Endothelial cell of hepatic sinusoid (primary cell): Measurements from ENCODE around the gene ST8SIA5.
"Not testable (repeated sequence)": the region's sequence is repeated elsewhere in the genome, so short reads cannot be mapped to it uniquely, and the experiment has no call there.

Source experiments
- in situ Hi-C: cut with HindIII; loops from 2 replicates; pipeline ENCODE4 v1.10.0; 2017; ENCODE audit warnings: low sequenced_read_pairs

Gene ST8SIA5, protein sequence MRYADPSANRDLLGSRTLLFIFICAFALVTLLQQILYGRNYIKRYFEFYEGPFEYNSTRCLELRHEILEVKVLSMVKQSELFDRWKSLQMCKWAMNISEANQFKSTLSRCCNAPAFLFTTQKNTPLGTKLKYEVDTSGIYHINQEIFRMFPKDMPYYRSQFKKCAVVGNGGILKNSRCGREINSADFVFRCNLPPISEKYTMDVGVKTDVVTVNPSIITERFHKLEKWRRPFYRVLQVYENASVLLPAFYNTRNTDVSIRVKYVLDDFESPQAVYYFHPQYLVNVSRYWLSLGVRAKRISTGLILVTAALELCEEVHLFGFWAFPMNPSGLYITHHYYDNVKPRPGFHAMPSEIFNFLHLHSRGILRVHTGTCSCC

DNA sequence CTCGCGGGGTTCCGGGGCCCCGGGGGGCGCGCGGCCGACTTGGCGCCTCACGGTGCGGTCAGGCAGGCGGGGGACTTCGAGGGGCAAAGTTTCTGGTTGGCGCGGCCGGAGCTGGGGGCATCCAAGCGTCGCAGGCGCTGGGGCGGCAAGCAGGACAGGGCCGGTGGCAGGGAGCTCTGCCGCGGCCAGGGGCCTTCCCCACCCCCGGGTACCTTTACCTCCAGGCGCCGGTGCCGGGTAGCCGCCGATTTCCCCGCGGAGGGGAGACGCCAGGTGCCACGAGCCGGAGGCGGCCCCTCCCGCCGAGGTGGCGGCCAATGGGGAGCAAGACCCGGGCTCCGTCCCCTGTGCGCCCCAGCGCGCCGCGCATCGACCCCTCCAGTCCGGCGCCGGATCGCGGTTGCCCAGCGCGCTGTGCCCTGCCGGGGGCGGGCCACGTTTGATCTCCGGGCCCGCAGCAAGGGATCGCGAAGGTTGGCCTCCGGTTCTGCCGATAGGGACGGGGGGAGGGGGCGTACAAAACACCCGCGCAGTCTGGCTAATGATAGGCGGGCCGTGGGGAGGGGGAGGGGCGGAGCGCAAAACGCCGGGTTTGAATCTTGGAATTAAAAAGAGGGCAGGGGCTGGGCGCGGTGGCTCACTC is at the start of gene ST8SIA5:
ST8SIA5 (minus strand) TSS at position 495 of the 643 bp plus-strand sequence. CDS start 545 bp downstream, outside the sequence.
- in situ Hi-C loops, result no loop called here

DNA sequence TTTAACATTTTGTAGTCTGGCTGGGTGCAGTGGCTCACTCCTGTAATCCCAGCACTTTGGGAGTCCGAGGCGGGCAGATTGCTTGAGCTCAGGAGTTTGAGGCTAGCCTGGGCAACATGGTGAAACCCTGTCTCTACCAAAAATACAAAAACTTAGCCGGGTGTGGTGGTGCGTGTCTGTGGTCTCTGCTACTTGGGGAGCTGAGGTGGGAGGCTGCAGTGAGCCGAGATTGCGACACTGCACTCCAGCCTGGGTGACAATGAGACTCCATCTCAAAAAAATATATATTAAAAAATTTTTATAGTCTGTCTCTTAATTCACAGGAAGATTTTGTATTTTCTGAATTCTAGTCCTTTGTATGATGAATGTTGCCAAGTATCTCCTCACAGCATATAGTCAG is 39.1 kb upstream of the ST8SIA5 start:
- in situ Hi-C loops, result not testable (repeated sequence)

- in situ Hi-C loops, result no loop called here
These were observed 37.8 kb upstream of the ST8SIA5 start for GRCh38 chr18:46794607-46795006.

- in situ Hi-C loops, result no loop called here
These were observed 36.7 kb upstream of the ST8SIA5 start for GRCh38 chr18:46793565-46793964.

DNA sequence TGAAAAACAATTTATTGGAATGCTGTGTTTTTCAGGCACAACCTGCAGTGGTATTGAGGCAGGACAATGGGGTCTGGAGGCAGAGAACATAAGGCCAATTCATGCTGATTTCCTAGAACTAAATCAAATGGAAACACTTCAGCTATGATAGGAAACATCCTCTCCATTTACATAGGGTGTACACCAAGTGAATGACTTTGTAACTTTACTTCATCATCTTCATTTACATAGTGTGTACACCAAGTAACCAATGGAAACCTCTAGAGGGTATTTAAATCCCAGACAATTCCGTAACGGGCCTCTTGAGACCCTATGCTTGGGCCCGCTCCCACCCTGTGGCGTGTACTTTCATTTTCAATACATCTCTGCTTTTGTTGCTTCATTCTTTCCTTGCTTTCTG is 32.2 kb upstream of the ST8SIA5 start:
- in situ Hi-C loops, result no loop called here

GRCh38 chr18:46787674-46788073 is 30.8 kb upstream of the ST8SIA5 start:
- in situ Hi-C loops, result no loop called here

DNA sequence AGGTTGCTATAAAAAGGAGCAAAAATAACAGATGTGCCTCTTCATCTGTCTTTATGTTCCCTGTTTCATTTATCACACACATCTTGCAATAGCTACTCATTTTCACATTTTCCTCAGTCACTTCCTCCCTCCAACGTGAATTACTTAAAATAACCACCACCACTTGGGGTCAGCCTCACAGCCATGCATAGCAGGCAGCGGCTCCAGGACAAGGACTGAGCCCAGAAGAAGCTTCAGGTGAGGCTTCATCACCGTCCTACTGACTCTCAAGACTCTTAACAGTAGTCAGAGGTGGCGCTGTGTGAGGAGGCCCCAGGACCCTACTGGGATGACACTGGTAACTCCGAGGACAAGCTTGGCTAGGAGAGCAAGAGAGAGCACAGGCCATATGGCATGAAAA is 15.5 kb upstream of the ST8SIA5 start:
- in situ Hi-C loops, result loop anchor here (5.0 kb wide), 1 partner anchor 60 kb away; no protein-coding TSS in a partner anchor

- in situ Hi-C loops, result loop anchor here (5.0 kb wide), 1 partner anchor 59 kb away; no protein-coding TSS in a partner anchor
These were observed 14.3 kb upstream of the ST8SIA5 start for GRCh38 chr18:46771141-46771540.

- in situ Hi-C loops, result loop anchor here (5.0 kb wide), 1 partner anchor 58 kb away; no protein-coding TSS in a partner anchor
These were observed 13.9 kb upstream of the ST8SIA5 start for GRCh38 chr18:46770708-46771107.

DNA sequence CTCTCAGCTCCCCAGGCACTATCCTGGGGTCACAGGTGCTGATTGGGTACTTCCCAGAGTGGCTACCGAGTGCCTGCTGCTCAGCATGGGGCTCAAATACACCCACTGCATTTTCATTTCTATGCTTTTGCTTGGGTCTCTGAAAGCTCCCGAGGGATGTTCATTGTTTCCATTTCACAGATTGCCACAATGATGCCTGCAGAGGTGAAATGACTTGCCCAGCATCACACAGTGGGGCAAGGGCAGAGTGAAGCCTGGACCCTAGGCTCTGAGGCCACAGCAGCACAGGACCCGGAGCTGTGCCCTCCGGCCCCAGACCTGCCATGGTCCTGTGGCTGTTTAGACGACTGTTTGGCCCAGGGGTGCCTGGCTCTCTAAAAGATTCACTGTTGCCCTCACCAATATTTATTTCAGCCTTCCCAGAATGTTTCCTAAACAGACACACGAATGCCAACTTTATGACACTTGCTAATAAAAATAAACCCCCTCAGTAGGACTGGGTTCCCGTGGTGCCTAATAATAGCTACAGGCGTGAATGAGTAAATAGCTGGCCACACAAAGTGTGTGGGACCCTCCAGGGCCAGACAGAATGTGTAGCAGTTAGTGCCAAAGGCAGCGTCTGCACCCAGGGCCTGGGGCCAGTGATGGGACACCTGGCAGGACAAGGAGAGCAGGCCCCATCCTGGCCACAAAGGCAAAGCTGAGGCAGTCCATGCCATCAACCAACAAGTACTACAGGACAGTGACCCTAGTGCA is 11.5 kb upstream of the ST8SIA5 start:
- in situ Hi-C loops, result no loop called here

GRCh38 chr18:46767217-46767616 is 10.4 kb upstream of the ST8SIA5 start:
- in situ Hi-C loops, result no loop called here

- in situ Hi-C loops, result no loop called here
These were observed 7.7 kb upstream of the ST8SIA5 start for GRCh38 chr18:46764586-46764985.

DNA sequence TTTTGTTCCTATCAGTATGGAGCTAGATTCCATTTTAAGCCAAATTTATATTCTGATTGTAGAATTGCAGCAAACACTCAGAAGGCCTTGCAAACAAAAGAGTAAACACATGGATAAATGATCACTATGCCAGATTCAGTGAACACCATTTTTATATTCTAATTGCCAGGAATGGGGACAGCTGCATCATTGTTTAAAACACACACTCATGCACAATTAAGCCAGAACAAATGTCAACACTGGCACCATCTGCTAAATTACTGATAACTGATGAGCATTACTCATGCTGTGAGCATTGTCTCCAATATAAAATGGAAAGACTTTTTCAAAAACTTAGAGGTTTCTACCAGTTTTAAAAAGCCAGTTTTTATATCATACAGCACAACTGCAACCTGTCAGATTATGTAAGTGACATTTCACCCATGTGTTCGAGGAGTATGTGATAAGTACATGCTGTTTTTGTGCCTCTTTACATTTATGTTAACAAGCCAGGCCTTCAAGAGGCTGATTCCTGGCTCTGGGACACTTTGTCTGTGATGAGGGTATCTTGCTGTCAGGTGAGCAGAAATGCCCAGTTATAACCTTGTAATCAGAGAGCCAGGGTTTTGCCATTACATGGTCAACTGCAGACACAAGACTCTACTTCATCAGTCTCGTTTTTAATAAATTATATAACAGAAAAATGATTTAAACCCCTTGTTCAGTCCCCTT is 4.4 kb upstream of the ST8SIA5 start:
- in situ Hi-C loops, result no loop called here

DNA sequence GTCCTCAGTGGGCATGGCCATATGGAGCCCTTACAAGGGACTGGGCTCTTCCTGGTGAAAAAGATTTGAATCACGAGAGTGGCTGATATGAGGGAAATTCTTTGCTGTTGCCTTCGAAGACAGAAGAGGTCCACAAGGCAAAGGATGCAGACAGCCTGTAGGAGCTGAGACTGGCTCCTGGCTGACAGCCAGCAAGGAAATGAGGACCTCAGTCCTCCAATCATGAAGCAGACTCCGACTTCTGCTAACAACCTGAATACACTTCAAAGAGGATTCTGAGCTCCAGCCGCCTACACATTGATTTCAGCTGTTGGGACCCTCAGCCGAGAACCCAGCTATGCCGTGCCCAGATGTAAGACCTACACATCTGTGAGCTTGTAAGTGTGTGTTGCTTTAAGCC is 3.0 kb upstream of the ST8SIA5 start:
- in situ Hi-C loops, result no loop called here

GRCh38 chr18:46756025-46756558 is 761 bp downstream of the ST8SIA5 start:
- in situ Hi-C loops, result no loop called here

- in situ Hi-C loops, result no loop called here
These were observed 1.4 kb downstream of the ST8SIA5 start for GRCh38 chr18:46755315-46756024.

DNA sequence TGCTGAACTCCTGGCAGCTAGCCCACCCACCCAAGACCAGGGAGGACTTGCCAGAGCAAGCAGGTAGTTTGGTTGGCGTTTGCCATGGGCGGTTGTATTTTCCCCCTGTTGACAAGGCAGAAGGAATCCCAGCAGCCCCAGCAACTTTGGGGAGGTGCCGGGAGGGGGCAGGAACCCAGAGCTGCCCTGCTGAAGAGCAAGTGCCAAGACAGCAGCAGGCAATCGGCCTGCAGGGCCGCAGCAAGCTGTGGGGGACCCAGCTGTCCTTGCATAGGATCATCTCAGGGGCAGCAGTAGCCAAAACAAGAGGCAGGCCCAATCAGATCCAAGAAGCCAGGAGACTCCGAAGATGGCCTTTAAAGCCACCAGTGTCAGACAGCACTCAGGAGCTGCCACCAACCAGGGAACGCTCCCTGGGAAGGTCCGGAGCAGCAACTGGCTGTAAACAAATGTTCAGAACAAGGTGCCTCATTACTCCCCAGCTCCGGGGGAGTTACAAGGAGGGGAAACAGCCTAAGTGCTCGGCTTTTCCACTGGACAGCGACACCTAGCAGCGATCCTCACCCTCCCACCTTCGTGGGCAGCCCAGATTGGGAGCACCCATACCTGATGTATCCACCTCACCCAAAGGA is 2.1 kb downstream of the ST8SIA5 start:
- in situ Hi-C loops, result no loop called here

- in situ Hi-C loops, result no loop called here
These were observed 2.7 kb downstream of the ST8SIA5 start for GRCh38 chr18:46754188-46754587.

DNA sequence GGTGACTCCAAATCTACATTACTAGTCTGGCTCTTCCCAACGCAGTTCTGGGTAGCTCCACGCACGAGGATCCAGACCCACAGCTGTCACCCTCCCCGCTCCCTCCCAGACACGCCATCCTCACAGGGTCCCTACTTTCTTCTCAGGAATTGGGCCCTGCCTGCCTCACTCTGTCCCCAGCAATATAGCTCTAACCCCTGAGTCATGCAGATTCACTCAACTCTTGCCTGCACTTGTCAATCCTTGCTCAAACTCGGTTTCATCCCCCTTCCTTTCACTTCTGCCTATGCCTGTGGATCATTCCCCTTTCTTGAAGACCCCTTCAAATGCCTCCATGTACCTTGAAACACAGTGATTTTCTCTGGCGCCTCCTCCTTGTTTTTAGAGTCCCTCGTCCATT is 5.0 kb downstream of the ST8SIA5 start:
- in situ Hi-C loops, result no loop called here
